H1 (cell line): Measurements from ENCODE around the gene NEURL1. TPM values are rescaled to one million over a fixed set of nuclear protein-coding genes. Genes with fewer than 3 reads are reported as not detected.

Experiments
- BACH1 ChIP-seq: IDR thresholded peaks from 2 replicates; pipeline ENCODE4 v1.6.1; 2012; ENCODE audit warnings: low read length, improper control_type of control experiment
- CTBP2 ChIP-seq: IDR thresholded peaks from 2 replicates; pipeline ENCODE4 v1.7.0; 2011; ENCODE audit warnings: borderline replicate concordance, mild to moderate bottlenecking, moderate library complexity, mixed read lengths, low read length; ENCODE audit not compliant: insufficient read depth, insufficient read length
- GABPA ChIP-seq: IDR thresholded peaks from 2 replicates; pipeline ENCODE4 v1.6.1; 2011; ENCODE audit warnings: mild to moderate bottlenecking, low read length, moderate library complexity, borderline replicate concordance; ENCODE audit not compliant: insufficient read depth
- KDM4A ChIP-seq: IDR thresholded peaks from one replicate; pipeline ENCODE4 v1.7.1; 2012; ENCODE audit warnings: low read depth, mild to moderate bottlenecking, moderate library complexity, low read length, inconsistent platforms; ENCODE audit not compliant: severe bottlenecking
- RBBP5 ChIP-seq: IDR thresholded peaks from 2 replicates; pipeline ENCODE4 v1.7.1; 2012; ENCODE audit warnings: low read depth, mild to moderate bottlenecking, inconsistent platforms, low read length, moderate library complexity, borderline replicate concordance
- RFX5 ChIP-seq: IDR thresholded peaks from 2 replicates; pipeline ENCODE4 v1.6.1; 2011; ENCODE audit warnings: low read depth, low read length, improper control_type of control experiment, borderline replicate concordance
- TCF12 ChIP-seq: IDR thresholded peaks from 2 replicates; pipeline ENCODE4 v1.6.1; 2011; ENCODE audit warnings: low read depth, mild to moderate bottlenecking, low read length
- polyA plus RNA-seq, 7 experiments: library from polyadenylated mRNA; depleted of rRNA in 3 of 7; stranded (reverse) in 5 of 7; unstranded in 2 of 7; fragments of >200 nt in 5 of 7; fragments of 200-250 nt in 2 of 7; gene quantifications; 1 replicate in 5 of 7; 2 replicates in 1 of 7; 4 replicates in 1 of 7; pipeline versions ENCODE4 v1.2.1 to v1.2.3, GENCODE V29; 2011 to 2013; ENCODE audit warnings: missing spikeins in 2 of 7, mixed read lengths in 2 of 7
- total RNA-seq: library from RNA; stranded (reverse); fragmentation: NEBNext Ultra II Directional; extraction: Animal tissue kit (Norgen Biotek cat#: 25700); gene quantifications from 2 replicates; pipeline ENCODE4 v1.2.1, GENCODE V29; 2021
- TF ChIP-seq, protein P1 (sequence below): fragments of 300-600 bp; sonication (generic); IDR thresholded peaks from 2 replicates; pipeline ENCODE4 v1.7.1; 2012; ENCODE audit warnings: low read length, moderate library complexity, mild to moderate bottlenecking, inconsistent platforms; ENCODE audit not compliant: insufficient replicate concordance

NEURL1 gene
- total and polyA plus RNA-seq, 2 of the 8 experiments (the other 6 are each of a cell fraction or from before 2014, with no cell fraction given): 0.54 to 0.58 TPM

- TF ChIP-seq, protein P1, sequence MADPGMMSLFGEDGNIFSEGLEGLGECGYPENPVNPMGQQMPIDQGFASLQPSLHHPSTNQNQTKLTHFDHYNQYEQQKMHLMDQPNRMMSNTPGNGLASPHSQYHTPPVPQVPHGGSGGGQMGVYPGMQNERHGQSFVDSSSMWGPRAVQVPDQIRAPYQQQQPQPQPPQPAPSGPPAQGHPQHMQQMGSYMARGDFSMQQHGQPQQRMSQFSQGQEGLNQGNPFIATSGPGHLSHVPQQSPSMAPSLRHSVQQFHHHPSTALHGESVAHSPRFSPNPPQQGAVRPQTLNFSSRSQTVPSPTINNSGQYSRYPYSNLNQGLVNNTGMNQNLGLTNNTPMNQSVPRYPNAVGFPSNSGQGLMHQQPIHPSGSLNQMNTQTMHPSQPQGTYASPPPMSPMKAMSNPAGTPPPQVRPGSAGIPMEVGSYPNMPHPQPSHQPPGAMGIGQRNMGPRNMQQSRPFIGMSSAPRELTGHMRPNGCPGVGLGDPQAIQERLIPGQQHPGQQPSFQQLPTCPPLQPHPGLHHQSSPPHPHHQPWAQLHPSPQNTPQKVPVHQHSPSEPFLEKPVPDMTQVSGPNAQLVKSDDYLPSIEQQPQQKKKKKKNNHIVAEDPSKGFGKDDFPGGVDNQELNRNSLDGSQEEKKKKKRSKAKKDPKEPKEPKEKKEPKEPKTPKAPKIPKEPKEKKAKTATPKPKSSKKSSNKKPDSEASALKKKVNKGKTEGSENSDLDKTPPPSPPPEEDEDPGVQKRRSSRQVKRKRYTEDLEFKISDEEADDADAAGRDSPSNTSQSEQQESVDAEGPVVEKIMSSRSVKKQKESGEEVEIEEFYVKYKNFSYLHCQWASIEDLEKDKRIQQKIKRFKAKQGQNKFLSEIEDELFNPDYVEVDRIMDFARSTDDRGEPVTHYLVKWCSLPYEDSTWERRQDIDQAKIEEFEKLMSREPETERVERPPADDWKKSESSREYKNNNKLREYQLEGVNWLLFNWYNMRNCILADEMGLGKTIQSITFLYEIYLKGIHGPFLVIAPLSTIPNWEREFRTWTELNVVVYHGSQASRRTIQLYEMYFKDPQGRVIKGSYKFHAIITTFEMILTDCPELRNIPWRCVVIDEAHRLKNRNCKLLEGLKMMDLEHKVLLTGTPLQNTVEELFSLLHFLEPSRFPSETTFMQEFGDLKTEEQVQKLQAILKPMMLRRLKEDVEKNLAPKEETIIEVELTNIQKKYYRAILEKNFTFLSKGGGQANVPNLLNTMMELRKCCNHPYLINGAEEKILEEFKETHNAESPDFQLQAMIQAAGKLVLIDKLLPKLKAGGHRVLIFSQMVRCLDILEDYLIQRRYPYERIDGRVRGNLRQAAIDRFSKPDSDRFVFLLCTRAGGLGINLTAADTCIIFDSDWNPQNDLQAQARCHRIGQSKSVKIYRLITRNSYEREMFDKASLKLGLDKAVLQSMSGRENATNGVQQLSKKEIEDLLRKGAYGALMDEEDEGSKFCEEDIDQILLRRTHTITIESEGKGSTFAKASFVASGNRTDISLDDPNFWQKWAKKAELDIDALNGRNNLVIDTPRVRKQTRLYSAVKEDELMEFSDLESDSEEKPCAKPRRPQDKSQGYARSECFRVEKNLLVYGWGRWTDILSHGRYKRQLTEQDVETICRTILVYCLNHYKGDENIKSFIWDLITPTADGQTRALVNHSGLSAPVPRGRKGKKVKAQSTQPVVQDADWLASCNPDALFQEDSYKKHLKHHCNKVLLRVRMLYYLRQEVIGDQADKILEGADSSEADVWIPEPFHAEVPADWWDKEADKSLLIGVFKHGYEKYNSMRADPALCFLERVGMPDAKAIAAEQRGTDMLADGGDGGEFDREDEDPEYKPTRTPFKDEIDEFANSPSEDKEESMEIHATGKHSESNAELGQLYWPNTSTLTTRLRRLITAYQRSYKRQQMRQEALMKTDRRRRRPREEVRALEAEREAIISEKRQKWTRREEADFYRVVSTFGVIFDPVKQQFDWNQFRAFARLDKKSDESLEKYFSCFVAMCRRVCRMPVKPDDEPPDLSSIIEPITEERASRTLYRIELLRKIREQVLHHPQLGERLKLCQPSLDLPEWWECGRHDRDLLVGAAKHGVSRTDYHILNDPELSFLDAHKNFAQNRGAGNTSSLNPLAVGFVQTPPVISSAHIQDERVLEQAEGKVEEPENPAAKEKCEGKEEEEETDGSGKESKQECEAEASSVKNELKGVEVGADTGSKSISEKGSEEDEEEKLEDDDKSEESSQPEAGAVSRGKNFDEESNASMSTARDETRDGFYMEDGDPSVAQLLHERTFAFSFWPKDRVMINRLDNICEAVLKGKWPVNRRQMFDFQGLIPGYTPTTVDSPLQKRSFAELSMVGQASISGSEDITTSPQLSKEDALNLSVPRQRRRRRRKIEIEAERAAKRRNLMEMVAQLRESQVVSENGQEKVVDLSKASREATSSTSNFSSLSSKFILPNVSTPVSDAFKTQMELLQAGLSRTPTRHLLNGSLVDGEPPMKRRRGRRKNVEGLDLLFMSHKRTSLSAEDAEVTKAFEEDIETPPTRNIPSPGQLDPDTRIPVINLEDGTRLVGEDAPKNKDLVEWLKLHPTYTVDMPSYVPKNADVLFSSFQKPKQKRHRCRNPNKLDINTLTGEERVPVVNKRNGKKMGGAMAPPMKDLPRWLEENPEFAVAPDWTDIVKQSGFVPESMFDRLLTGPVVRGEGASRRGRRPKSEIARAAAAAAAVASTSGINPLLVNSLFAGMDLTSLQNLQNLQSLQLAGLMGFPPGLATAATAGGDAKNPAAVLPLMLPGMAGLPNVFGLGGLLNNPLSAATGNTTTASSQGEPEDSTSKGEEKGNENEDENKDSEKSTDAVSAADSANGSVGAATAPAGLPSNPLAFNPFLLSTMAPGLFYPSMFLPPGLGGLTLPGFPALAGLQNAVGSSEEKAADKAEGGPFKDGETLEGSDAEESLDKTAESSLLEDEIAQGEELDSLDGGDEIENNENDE: no peak
- TF ChIP-seq GABPA (no peak), CTBP2 (no peak), RFX5 (no peak), TCF12 (no peak), RBBP5 (no peak), BACH1 (no peak), KDM4A (no peak)
Measured at GRCh38 chr10:103587073-103587472, 93.6 kb downstream of the NEURL1 start (continued).
